AG09319 (cell line): Measurements from ENCODE around the gene SPTB.

Source experiments
- DNase-seq: peaks from one replicate; pipeline ENCODE4 v3.0.0-alpha.2; 2010; ENCODE audit warnings: low read depth; ENCODE audit errors: extremely low read depth
- TF ChIP-seq, protein P1 (sequence below): IDR thresholded peaks from 2 replicates; pipeline ENCODE4 v1.5.1; 2011; ENCODE audit warnings: low read depth, mild to moderate bottlenecking, inconsistent platforms, low read length, moderate library complexity

Gene SPTB

GRCh38 chr14:64725261-64725815, 154.4 kb downstream of the SPTB start:
- TF ChIP-seq, protein P1, sequence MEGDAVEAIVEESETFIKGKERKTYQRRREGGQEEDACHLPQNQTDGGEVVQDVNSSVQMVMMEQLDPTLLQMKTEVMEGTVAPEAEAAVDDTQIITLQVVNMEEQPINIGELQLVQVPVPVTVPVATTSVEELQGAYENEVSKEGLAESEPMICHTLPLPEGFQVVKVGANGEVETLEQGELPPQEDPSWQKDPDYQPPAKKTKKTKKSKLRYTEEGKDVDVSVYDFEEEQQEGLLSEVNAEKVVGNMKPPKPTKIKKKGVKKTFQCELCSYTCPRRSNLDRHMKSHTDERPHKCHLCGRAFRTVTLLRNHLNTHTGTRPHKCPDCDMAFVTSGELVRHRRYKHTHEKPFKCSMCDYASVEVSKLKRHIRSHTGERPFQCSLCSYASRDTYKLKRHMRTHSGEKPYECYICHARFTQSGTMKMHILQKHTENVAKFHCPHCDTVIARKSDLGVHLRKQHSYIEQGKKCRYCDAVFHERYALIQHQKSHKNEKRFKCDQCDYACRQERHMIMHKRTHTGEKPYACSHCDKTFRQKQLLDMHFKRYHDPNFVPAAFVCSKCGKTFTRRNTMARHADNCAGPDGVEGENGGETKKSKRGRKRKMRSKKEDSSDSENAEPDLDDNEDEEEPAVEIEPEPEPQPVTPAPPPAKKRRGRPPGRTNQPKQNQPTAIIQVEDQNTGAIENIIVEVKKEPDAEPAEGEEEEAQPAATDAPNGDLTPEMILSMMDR, result no peak
- DNase-seq, result no peak

GRCh38 chr14:64724578-64724930, 155.2 kb downstream of the SPTB start:
- DNase-seq, result no peak
- TF ChIP-seq, protein P1, result no peak

GRCh38 chr14:64723691-64724577, 155.8 kb downstream of the SPTB start:
- DNase-seq, result no peak

GRCh38 chr14:64722842-64723447, 156.8 kb downstream of the SPTB start:
- TF ChIP-seq, protein P1, result no peak
- DNase-seq, result no peak

More at GRCh38 chr14:64723691-64724577, 155.8 kb downstream of the SPTB start:
- TF ChIP-seq, protein P1, result no peak

DNA sequence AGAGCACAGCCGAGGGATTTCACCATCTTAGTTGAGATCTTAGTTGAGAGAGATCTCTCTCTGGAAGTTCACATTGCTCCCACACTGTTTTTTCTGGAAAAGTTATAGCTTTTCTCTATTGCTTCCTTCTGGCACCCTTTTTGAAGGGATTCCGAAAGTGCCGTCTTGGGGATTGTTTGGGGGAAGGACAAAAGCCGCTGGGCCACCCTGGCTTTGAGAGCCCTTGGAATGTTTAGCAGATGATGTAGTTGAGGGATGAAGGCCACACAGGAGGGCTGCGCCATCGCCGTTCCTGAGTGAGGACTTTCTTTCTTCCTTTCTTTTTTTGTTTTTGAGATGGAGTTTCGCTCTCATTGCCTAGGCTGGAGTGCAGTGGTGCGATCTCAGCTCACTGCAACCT, 157.8 kb downstream of the SPTB start:
- TF ChIP-seq, protein P1, result no peak
- DNase-seq, result no peak

DNA sequence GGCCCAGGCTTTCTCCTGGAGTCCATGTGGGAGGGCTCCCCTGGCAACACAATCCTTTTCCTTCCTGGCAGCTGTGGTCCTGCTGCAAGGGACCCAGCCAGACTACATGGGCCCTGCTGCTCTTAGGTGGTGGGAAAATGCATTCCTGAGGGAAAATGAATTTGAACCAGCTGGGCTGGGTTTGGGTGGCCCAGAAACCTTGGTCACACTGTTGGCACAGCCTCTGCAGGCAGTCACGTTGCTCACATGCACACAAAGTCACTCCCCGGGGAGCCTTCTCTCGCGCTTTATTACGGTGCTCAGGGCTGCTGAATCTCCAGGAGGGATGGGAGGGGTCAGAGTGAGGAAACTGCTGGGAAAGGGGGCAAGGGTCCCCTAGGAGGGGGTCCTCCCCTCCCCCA, 158.3 kb downstream of the SPTB start:
- peak; percentile 48 for DNase-seq
- TF ChIP-seq, protein P1, result no peak

DNA sequence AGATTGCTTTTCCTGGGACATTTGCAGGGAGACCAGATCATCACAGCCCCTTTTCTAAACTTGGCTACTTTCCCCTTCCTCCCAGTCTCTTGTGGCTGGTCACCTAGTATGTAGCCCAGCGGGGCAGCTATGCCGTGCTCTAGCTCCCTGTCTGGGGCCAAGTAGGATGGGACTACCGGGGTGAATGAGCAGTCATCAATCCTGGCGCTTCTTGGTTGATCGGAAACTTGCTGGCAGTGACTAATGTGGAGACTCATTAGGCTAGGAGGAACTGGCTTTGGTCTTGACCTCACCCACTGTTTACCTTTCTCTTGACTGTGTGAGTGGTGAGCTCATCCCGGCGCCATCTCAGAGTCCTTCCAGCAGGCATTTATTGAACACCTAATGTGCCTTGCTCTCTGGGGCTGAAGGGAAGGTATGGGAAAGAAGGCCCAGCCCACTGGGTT, 159.6 kb downstream of the SPTB start:
- DNase-seq, result no peak
- TF ChIP-seq, protein P1, result no peak
